ENCODE data around the gene SLC5A8.

Gene SLC5A8

GRCh38 chr12:101127521-101128219 is 82.4 kb downstream of the SLC5A8 start:
- DNase-seq (ENCODE audit: extremely low read depth, low read depth), result no peak
- no peak overlapping the region for H3K4me3 ChIP-seq (replicated peaks; ENCODE audit: low read depth, low read length)
- no peak for TF ChIP-seq CTCF (IDR thresholded peaks at IDR 0.05; ENCODE audit: low read depth, low read length, missing control alignments)

GRCh38 chr12:101117842-101118241 is 92.2 kb downstream of the SLC5A8 start:
- no peak for TF ChIP-seq CTCF (IDR thresholded peaks at IDR 0.05; ENCODE audit: low read depth, low read length, missing control alignments)
- no peak overlapping the region for H3K4me3 ChIP-seq (replicated peaks; ENCODE audit: low read depth, low read length)
- no peak for DNase-seq (ENCODE audit: extremely low read depth, low read depth)

GRCh38 chr12:101116911-101117310 is 93.1 kb downstream of the SLC5A8 start:
- H3K4me3 ChIP-seq (replicated peaks; ENCODE audit: low read depth, low read length), result no peak overlapping the region
- TF ChIP-seq CTCF (IDR thresholded peaks at IDR 0.05; ENCODE audit: low read depth, low read length, missing control alignments), result no peak
- no peak for DNase-seq (ENCODE audit: extremely low read depth, low read depth)

GRCh38 chr12:101115326-101115725 is 94.7 kb downstream of the SLC5A8 start:
- no peak for DNase-seq (ENCODE audit: extremely low read depth, low read depth)
- no peak overlapping the region for H3K4me3 ChIP-seq (replicated peaks; ENCODE audit: low read depth, low read length)
- TF ChIP-seq CTCF (IDR thresholded peaks at IDR 0.05; ENCODE audit: low read depth, low read length, missing control alignments), result no peak

GRCh38 chr12:101111441-101111840 is 98.6 kb downstream of the SLC5A8 start:
- no peak for DNase-seq (ENCODE audit: extremely low read depth, low read depth)
- TF ChIP-seq CTCF (IDR thresholded peaks at IDR 0.05; ENCODE audit: low read depth, low read length, missing control alignments), result no peak
- H3K4me3 ChIP-seq (replicated peaks; ENCODE audit: low read depth, low read length), result no peak overlapping the region

GRCh38 chr12:101110866-101111265 is 99.2 kb downstream of the SLC5A8 start:
- DNase-seq (ENCODE audit: extremely low read depth, low read depth), result no peak
- TF ChIP-seq CTCF (IDR thresholded peaks at IDR 0.05; ENCODE audit: low read depth, low read length, missing control alignments), result no peak

GRCh38 chr12:101108130-101108529 is 101.9 kb downstream of the SLC5A8 start:
- no peak for TF ChIP-seq CTCF (IDR thresholded peaks at IDR 0.05; ENCODE audit: low read depth, low read length, missing control alignments)
- no peak for DNase-seq (ENCODE audit: extremely low read depth, low read depth)
- H3K4me3 ChIP-seq (replicated peaks; ENCODE audit: low read depth, low read length), result no peak overlapping the region

More at GRCh38 chr12:101110866-101111265, 99.2 kb downstream of the SLC5A8 start:
- no peak overlapping the region for H3K4me3 ChIP-seq (replicated peaks; ENCODE audit: low read depth, low read length)
